GM12891 (cell line): Measurements from ENCODE around the gene APMAP.
"Not testable (repeated sequence)": the region's sequence is repeated elsewhere in the genome, so short reads cannot be mapped to it uniquely, and the experiment has no call there.

ENCODE experiments used
- DNase-seq: peaks from one replicate; pipeline ENCODE4 v3.0.0; 2011; ENCODE audit warnings: low spot score; ENCODE audit not compliant: insufficient read length
- FAIRE-seq: peaks from 2 replicates; lab custom pipeline; 2011; peaks lifted over from hg19 to GRCh38; lab: Jason Lieb, UNC
- PAX5 ChIP-seq: IDR thresholded peaks from 2 replicates; pipeline ENCODE4 v1.6.1; 2011; ENCODE audit warnings: low read length, moderate library complexity, mild to moderate bottlenecking; ENCODE audit not compliant: insufficient read depth, severe bottlenecking
- POLR2A ChIP-seq: IDR thresholded peaks from 2 replicates; pipeline ENCODE4 v1.6.1; 2011; ENCODE audit warnings: low read depth, low read length, control low read depth
- POLR2AphosphoS5 ChIP-seq: IDR thresholded peaks from 2 replicates; pipeline ENCODE4 v1.6.1; 2011; ENCODE audit warnings: low read depth, low read length, control low read depth
- POU2F2 ChIP-seq: IDR thresholded peaks from 2 replicates; pipeline ENCODE4 v1.6.1; 2011; ENCODE audit warnings: low read depth, mild to moderate bottlenecking, control low read depth, low read length, moderate library complexity
- SPI1 ChIP-seq: IDR thresholded peaks from 2 replicates; pipeline ENCODE4 v1.6.1; 2011; ENCODE audit warnings: low read depth, low read length, control low read depth
- TAF1 ChIP-seq: IDR thresholded peaks from 2 replicates; pipeline ENCODE4 v1.6.1; 2011; ENCODE audit warnings: low read depth, low read length, control low read depth

Gene APMAP

DNA sequence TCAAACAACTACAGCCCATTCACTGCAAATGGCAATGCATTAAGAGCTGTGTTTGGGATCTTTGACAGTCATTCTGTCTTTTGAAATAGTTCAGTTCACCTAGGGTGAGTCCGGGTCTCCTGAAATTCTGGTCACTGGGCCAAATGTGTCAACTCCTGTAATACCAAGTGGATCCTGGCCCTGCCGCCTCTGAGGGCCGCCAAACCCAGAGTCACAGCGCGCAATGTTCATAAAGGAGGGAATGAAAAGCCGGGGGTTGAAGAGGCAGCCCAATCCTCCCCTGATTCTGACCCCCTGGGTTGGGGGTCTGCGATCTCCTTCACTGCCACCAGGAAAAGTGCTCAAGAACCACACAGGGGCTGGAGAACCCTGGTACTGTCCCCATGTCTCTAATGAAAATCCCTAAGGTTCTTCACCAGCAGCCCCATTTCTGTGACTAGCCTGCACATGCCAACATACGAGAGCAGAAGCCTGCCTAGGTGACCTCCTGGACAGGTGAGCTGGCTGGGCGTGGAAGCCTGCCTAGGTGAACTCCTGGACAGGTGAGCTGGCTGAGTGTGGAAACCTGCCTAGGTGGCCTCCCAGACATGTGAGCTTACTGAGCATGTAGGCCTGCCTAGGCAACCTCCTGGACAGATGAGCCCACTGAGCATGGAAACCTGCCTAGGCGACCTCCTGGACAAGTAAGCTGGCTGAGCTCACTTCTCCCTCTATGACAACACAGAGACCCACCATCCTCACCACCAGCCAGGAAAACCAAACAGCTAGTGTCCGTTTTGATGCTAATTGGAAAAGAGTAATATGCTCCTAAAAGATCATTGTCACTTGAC is 16.1 kb upstream of the APMAP start:
- no peak for DNase-seq
- FAIRE-seq: no peak
- TF ChIP-seq POU2F2 (no peak), POLR2AphosphoS5 (no peak), PAX5 (no peak), SPI1 (no peak), POLR2A (no peak), TAF1 (no peak)

DNA sequence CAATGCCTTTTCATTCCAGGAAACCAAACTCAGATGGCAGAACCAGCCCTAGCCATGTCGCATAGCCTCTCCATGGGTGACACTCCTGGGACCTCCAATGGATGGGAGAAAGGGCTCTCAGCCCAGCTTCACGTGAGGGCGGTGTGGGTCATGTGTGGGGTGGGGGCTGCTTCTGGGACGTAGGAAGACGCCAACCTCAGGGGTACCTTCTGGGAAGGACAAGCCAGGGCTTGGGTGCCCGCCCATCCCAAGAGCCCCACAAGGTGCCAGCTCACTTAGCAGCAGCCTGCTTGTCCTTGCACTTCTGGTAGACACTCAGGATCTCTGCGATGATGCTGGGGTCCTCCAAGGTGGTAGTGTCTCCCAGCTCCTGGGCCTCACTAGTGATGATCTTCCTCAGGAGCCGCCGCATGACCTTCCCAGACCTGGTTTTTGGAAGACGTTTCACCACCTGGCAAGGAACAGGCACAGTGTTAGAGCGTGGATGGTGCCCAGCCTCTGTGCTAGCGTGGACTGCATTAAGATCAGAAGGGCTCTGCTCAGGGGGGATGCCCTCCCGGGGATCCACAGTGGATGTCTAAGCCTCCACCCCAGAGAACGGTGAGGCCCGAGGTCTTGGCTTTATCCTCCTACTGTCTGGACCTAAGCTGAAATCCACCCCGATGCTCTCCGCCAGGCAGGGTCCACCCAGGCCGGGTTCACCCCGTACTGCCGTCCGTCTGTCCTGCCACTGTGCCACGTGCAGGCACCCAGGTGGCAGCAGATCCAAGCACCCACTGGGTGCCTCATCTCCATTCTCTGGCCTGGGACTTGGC is 15.1 kb upstream of the APMAP start:
- DNase-seq (no peak), FAIRE-seq (no peak)
- TF ChIP-seq POLR2A (no peak), POU2F2 (no peak), SPI1 (no peak), PAX5 (no peak), POLR2AphosphoS5 (no peak), TAF1 (no peak)

DNA sequence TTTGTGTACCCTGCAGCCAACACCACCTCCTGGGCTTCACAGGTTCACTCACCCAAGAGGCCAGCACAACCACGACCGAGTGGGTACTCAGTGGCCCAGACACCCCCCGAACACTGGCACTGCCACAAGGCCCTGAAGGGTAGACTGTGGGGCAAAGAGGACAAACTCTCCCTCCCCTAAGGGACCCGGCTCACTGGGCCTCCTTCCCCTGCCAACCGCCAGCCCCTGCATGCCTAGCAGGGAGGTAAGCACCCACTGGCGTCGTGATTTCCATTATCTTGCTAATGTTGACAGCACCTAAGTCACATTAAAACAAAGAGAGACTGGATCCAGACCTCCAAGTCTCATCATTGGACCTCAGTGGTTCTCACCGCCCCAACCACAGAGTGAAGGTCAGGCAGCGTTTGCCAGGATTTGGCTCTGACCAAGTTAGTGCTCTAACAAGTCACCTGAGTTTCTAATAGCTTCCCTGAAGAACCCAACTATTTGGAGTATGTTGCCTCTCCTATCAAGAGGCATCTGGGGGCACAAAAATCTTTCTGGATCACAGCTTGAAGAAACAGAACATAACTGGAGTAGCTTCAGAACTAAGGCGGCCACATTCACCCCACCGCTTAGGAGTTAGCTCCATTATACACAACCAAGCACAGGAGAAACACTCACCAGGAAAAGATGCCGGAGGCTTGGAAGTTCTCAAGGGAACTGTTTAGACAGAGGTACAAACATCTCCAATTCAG is 14.0 kb upstream of the APMAP start:
- DNase-seq (no peak), FAIRE-seq (no peak)
- TF ChIP-seq TAF1 (no peak), POLR2AphosphoS5 (no peak), POU2F2 (no peak), PAX5 (no peak), POLR2A (no peak), SPI1 (no peak)

DNA sequence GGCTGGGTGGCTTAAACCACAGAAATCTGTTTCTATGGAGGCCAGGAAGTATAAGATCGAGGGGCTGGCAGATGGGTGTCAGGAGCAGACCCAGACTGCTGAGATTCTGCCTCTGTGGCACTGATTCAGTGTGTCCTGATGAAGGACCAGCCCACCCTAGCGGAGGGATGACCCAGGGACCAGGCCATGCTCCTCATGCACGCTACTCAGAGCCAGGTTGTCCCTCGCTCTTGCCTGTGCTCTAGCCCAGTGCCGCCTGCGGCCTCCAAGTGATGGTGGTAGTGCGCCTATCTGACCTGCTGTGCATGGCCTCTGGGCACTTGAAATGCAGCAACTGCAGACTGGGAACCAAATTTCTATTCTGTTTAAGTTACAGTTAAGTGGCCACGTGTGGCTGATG is 13.1 kb upstream of the APMAP start:
- DNase-seq (no peak), FAIRE-seq (no peak)
- no peak for TF ChIP-seq POLR2AphosphoS5
- no peak for TF ChIP-seq TAF1
- no peak for TF ChIP-seq POLR2A
- TF ChIP-seq POU2F2: no peak
- TF ChIP-seq SPI1: no peak
- no peak for TF ChIP-seq PAX5

DNA sequence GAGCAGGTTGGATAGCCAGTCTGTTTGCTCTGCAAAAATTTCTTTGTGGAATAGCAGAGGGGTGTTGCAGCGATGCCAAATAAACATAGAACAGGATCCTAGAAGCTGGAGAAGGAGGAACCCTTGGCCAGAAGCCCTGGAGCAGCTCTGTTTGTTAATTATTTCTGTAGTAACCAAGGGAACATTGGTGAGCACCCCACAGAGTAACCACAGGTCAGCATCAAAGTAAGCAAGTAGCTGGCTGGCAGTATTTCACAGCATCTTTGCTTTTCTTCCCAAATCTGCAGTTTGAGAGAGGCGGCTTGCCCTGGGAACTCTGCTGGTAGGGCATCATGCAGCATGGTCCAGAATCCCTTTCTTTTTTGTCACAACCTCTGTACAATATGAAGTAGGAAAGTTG is 12.7 kb upstream of the APMAP start:
- TF ChIP-seq POU2F2: no peak
- TF ChIP-seq POLR2AphosphoS5: no peak
- no peak for TF ChIP-seq SPI1
- TF ChIP-seq POLR2A: no peak
- TF ChIP-seq TAF1: no peak
- no peak for TF ChIP-seq PAX5
- FAIRE-seq: no peak
- DNase-seq: no peak

DNA sequence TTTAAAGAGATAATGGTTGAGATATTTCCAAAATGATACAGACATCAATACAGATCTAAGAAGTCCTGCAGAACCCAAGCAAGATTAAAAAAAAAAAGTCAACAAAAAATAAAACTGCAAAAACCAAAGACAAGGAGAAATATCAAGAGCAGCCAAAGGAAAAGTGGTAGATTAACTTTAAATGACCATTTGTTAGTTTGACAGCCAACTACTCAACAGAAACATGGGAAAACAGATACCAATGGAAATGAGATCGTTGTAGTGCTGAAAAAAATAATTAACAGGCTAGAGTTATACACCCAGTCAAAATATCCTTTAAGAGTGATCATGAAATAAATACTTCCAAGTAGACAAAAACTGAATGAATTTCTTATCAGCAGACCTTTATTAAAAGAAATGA is 10.5 kb upstream of the APMAP start:
- TF ChIP-seq POLR2AphosphoS5 (no peak), TAF1 (no peak), POLR2A (no peak), POU2F2 (no peak), PAX5 (no peak), SPI1 (no peak)
- FAIRE-seq: no peak
- DNase-seq: no peak

DNA sequence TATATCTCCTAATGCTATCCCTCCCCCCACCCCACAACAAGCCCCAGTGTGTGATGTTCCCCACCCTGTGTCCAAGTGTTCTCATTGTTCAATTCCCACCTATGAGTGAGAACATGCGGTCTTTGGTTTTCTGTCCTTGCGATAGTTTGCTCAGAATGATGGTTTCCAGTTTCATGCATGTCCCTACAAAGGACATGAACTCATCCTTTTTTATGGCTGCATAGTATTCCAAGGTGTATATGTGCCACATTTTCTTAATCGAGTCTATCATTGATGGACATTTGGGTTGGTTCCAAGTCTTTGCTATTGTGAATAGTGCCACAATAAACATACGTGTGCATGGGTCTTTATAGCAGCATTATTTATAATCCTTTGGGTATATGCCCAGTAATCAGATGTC is 8.8 kb upstream of the APMAP start:
- not testable (repeated sequence) for FAIRE-seq, DNase-seq

DNA sequence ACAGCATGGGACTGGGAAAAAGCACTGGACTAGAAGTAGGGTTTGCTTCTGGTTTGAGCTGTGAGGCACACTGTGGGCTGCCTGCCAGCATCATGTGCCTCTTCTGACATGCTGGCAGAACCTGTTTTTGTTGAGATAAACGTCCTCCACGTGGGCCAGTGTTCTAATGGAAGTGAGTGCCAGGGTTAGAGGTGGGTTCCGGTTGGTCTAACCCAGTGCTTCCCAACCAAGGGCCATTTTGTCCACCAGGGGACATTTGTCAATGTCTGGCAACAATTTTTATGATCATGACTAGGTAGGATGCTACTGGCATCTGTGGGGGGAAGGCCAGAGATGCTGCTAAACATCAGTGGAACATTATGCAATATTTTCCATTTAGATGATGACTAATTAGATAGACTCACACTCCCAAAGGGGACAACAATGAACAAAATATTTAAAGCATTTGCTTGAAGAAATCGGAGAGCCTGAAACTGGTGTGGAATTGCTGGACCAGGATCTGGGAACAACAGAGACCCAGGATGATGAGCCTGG is 7.8 kb upstream of the APMAP start:
- no peak for TF ChIP-seq POLR2AphosphoS5
- no peak for TF ChIP-seq PAX5
- TF ChIP-seq TAF1: no peak
- TF ChIP-seq POU2F2: no peak
- no peak for DNase-seq
- no peak for FAIRE-seq

DNA sequence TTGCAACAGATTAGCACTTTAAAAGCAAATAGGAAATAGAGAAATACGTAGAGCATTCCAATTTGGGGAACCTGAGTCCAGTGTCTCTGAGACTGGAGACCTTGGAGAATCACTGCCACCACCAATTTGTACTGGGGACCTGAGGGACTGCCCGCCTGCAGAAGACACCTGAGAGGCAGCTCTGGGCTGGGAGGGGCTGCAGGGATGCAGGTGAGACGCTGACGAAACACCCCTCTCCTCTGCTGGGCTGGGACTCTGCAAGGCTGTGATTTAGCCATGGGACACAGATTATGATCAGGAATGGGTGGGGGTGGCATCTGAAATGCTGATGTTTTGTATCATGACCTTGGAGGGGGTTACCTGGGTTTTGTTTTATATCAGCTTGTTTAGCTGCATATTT is 7.0 kb upstream of the APMAP start:
- TF ChIP-seq POLR2A: no peak
- TF ChIP-seq TAF1: no peak
- TF ChIP-seq SPI1: no peak
- no peak for TF ChIP-seq POLR2AphosphoS5
- no peak for TF ChIP-seq POU2F2
- no peak for TF ChIP-seq PAX5
- FAIRE-seq: no peak
- DNase-seq: no peak

DNA sequence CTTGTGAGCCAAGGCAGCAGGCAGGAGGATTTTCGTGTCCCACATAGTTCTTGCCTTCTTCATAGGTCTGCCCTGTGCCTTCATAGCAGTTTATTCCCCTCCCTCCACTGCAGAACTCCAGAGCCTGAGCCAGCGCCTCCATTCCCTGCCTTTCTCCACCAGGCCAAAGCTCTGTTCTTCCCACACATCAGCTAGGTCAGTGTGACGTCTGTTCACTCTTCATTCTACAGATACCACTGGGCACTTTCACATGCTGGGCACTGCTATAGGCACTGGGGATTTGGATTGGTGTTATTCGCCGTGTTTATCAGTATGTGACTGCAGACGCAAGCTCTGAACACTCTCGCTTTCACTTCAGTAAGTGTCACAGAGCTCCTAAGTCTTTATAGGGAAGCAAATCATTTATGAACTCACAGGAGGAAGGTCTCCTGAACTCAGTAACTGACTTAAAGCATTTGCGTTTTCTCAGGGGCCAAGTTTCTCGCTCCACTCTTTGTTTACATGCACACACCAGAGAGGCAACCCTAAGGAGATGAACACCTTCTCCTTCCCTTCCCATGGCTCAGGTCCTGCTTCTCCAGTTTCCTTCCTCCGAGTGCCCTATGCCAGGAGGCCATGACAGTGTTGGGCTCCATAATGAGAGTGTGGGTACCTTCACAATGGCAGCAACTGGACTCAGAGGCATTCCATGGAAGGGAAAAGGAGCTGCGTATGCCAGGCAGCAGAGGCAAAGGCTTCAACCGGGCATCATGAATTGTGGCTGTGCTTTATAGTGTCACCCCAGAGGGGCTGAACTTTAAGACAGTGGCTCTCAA is 6.3 kb upstream of the APMAP start:
- FAIRE-seq (no peak), DNase-seq (no peak)
- no peak for TF ChIP-seq SPI1
- TF ChIP-seq POU2F2: no peak
- TF ChIP-seq PAX5: no peak
- no peak for TF ChIP-seq TAF1
- TF ChIP-seq POLR2A: no peak
- TF ChIP-seq POLR2AphosphoS5: no peak
